Upper lobe of left lung (tissue), 6 donors: ENCODE results near the gene OR2W1. TPM values are rescaled to one million over a fixed set of nuclear protein-coding genes. Genes with fewer than 3 reads are reported as not detected.

Experiments
- ATAC-seq, 2 donors: fragments of 200-7000 bp; cut with Tn5 transposase; one replicate each; pipeline ENCODE4 v1.9.1; 2022; ENCODE audit warnings: mild to moderate bottlenecking in 2 of 2, moderate library complexity in 2 of 2; ENCODE audit not compliant: low FRiP score in 2 of 2
- DNase-seq, 2 donors: peaks; one replicate each; pipeline ENCODE4 v3.0.0-alpha.2; 2019 to 2020
- H3K27ac ChIP-seq, 4 donors: fragments of 200-600 bp; sonication (generic); one replicate each; pipeline ENCODE4 v1.5.1; 2016 to 2019
- H3K27me3 ChIP-seq, 4 donors: fragments of 200-600 bp; sonication (generic); one replicate each; pipeline ENCODE4 v1.5.1; 2017 to 2019
- H3K36me3 ChIP-seq, 4 donors: fragments of 200-600 bp; sonication (generic); one replicate each; pipeline ENCODE4 v1.5.1; 2016 to 2019
- H3K4me1 ChIP-seq, 4 donors: fragments of 200-600 bp; sonication (generic); one replicate each; pipeline ENCODE4 v1.5.1; 2018 to 2019
- H3K4me3 ChIP-seq, 4 donors: fragments of 200-600 bp; sonication (generic); one replicate each; pipeline ENCODE4 v1.5.1; 2017 to 2019; ENCODE audit warnings: mild to moderate bottlenecking in 2 of 4, moderate library complexity in 1 of 4
- H3K9me3 ChIP-seq, 4 donors: fragments of 200-600 bp; sonication (generic); one replicate each; pipeline ENCODE4 v1.5.1; 2018 to 2019
- CTCF ChIP-seq, 6 experiments: fragments of 450-650 bp in 4 of 6; fragments of 200-600 bp in 2 of 6; sonication (generic) in 2 of 6; IDR thresholded peaks; one replicate each; pipeline ENCODE4 v1.5.1; 2016 to 2019; ENCODE audit warnings: antibody characterized with exemption in 6 of 6
- EP300 ChIP-seq, 4 donors: sonication (generic); formaldehyde crosslinking; IDR thresholded peaks; one replicate each; pipeline ENCODE4 v1.5.1; 2017; ENCODE audit warnings: antibody characterized with exemption in 4 of 4, control low read depth in 2 of 4
- POLR2A ChIP-seq, 4 donors: fragments of 450-650 bp; IDR thresholded peaks; one replicate each; pipeline ENCODE4 v1.5.1; 2016 to 2017; ENCODE audit warnings: antibody characterized with exemption in 4 of 4, mild to moderate bottlenecking in 2 of 4
- POLR2AphosphoS5 ChIP-seq, 2 donors: sonication (generic); formaldehyde crosslinking; IDR thresholded peaks; one replicate each; pipeline ENCODE4 v1.5.1; 2017; ENCODE audit warnings: antibody characterized with exemption in 2 of 2
- WGBS, 2 donors: methylation state at CpG; one replicate each; pipeline ENCODE4 v1.1.5; 2017 to 2018; 5-methylcytosine and 5-hydroxymethylcytosine counted together
- total RNA-seq, 6 donors: library from RNA; depleted of rRNA in 4 of 6; stranded (reverse); fragments of >200 nt in 4 of 6; gene quantifications; one replicate each; pipeline versions ENCODE4 v1.1.0 to v1.2.1, GENCODE V29; 2016 to 2021
- donor health status: DM: no; HTN: no; CAD: no; lungs with moderate emphysema.
- donor health status: DM: no; HTN: yes; CAD: no; lungs with severe emphysema.

OR2W1 gene
- total RNA-seq, 6 donors from 2014 or later = not detected

DNA sequence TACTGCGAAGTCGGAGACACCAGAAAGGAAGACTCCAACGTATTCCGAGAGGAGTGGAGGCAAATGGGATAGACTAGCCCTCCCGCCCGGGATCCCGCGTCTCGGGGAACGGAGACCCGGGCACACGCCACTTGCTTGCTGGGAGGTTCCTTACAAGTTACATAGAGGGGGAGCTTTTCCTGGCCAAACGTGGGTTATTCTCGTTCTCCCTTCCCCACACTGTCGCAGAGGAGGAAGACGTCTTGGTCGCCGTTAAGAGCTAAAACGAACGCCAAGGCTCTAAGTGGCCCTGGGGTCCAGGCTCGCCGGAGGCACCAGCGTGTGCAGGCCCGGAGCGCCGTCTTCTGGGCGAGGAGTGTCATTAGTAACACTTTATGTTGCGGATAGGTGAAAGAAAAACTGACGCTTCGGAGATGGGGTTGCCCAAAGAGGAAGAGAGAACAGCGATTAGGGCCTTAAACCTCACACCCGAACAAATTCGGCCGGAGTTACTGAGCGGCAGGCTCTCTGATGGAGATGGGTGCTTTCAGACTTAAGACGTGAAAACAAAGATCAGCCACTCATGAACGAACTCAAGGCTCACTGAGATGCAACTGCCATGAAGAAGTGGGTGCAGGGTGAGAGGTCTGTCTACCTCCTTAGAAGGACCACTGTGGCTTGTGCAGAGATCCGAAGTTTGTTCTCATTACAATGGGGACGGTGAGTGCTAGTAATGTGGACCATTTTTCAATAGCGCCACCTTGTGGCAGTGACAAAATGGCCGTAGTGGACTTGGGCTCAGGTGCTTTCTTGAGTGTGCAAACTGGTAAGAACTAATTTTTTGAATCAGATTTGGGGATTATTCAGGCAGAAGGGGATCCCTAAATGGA lies 28.2 kb downstream of the OR2W1 start:
- WGBS, 2 donors = 1 to 3% methylated on average over 37 to 41 of the region's 41 CpGs
- H3K27me3 ChIP-seq = peaks cover 0 to 10% (median 5%) of the 10 kb centered on the region in 4 donors
- peak; percentile 74 to 80 (median 77) for TF ChIP-seq CTCF (IDR thresholded peaks at IDR 0.05)
- no peak for TF ChIP-seq POLR2AphosphoS5 (IDR thresholded peaks at IDR 0.05)
- H3K9me3 ChIP-seq = no peaks in the 10 kb centered on the region
- H3K36me3 ChIP-seq = no peaks in the 10 kb centered on the region
- H3K27ac ChIP-seq = no peak overlapping the region
- peaks cover 3 to 21% (median 10%) of the 10 kb centered on the region in 4 donors for H3K4me1 ChIP-seq
- peak; percentile 79 to 82 for DNase-seq
- peak; percentile 88 to 94 for ATAC-seq
- H3K4me3 ChIP-seq = peak overlapping the region; percentile 19 to 54 (median 44)

DNA sequence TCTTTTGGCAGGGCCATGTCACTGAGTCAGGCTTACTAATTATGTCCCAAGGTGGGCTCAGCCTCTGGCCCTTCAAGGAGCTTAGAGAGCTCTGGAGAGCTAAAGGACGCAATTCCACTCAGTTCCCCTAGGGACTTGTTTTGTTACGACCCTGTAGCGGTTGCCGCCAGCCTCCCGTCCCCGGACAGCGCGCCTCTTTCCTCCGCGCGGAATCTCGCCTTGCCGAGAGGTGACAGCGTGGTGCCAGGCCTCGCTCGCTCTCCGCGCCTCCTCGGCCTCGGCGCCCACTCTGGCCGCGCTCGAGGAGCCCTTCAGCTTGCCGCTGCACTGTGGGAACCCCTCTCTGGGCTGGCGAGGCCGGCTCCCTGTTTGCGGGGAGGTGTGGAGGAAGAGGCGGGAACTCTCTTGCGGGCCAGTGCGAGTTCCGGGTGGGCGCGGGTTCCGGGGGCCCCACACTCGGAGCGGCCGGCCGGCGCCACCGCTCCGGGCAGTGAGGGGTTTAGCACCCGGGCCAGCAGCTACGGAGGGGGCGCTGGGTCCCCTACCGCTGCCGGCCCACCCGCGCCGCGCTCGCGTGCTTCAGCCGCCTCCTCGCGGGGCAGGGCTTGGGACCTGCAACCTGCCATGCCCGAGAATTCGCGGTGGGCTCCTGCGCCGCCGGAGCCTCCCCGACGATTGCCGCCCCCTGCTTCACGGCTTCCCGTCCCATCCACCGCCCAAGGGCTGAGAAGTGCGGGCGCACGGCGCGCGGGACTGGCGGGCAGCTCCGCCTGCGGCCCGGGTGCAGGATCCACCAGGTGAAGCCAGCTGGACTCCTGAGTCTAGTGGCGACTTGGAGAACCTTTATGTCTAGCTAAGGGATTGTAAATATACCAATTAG lies 30.0 kb downstream of the OR2W1 start:
- ATAC-seq (no peak), DNase-seq (peak in 1 of 2 donors; percentile 80)
- peaks cover 3 to 29% (median 13%) of the 10 kb centered on the region in 4 donors for H3K4me1 ChIP-seq
- TF ChIP-seq POLR2A (IDR thresholded peaks at IDR 0.05) (no peak), EP300 (IDR thresholded peaks at IDR 0.05) (no peak), POLR2AphosphoS5 (IDR thresholded peaks at IDR 0.05) (no peak), CTCF (IDR thresholded peaks at IDR 0.05) (no peak)
- H3K27me3 ChIP-seq = peaks cover 0 to 10% (median 5%) of the 10 kb centered on the region in 4 donors
- no peak overlapping the region for H3K27ac ChIP-seq
- H3K4me3 ChIP-seq = peak overlapping the region in 1 of 4 donors; percentile 18
- 49 to 82% methylated on average over 19 to 62 of the region's 79 CpGs for WGBS, 2 donors
- no peaks in the 10 kb centered on the region for H3K36me3 ChIP-seq
- H3K9me3 ChIP-seq = no peaks in the 10 kb centered on the region

DNA sequence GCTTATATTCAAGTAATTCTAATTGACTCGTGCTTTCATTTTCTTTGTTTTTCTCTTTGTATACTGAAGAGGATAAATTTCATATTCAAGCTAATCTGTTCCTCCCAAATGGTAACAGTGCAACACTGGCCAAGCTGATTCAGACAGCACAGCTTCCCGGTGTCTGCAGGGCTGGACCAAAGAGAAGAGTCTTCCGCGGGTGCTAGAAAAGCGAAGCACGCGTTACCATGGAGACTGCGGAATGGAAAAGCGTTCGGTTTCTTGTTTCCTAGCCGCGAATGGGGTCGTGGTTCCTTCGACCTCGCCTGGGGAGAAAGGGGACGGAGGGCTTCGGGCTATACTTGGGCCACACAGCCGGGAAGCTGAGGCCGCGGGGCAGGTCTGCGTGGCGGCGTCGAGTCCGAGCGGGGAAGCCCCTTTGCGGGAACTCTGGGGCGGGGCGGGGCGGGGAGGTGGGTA lies 33.7 kb downstream of the OR2W1 start:
- whole genome bisulfite sequencing, 2 donors = 0 to 3% methylated on average over 29 to 30 of the region's 30 CpGs
- Histone ChIP-seq H3K4me3 (peak overlapping the region; percentile 1 to 53 (median 37)), H3K27ac (no peak overlapping the region), H3K36me3 (no peaks in the 10 kb centered on the region), H3K4me1 (peaks cover 1 to 22% (median 6%) of the 10 kb centered on the region in 4 donors), H3K9me3 (no peaks in the 10 kb centered on the region), H3K27me3 (peaks cover 0 to 10% (median 5%) of the 10 kb centered on the region in 4 donors)
- DNase-seq = peak in 1 of 2 donors; percentile 73
- no peak for TF ChIP-seq CTCF (IDR thresholded peaks at IDR 0.05)
- no peak for TF ChIP-seq POLR2A (IDR thresholded peaks at IDR 0.05)
- TF ChIP-seq EP300 (IDR thresholded peaks at IDR 0.05) = no peak
- TF ChIP-seq POLR2AphosphoS5 (IDR thresholded peaks at IDR 0.05) = no peak
- ATAC-seq = peak in 1 of 2 donors; percentile 88

GRCh38 chr6:29009358-29009757 lies 35.6 kb downstream of the OR2W1 start:
- no peaks in the 10 kb centered on the region for H3K9me3 ChIP-seq
- H3K4me1 ChIP-seq = peaks cover 0 to 11% (median 6%) of the 10 kb centered on the region in 4 donors
- H3K27me3 ChIP-seq = peaks cover 0 to under 1% (median 0%) of the 10 kb centered on the region in 4 donors
- DNase-seq (no peak), ATAC-seq (no peak)
- TF ChIP-seq POLR2AphosphoS5 (IDR thresholded peaks at IDR 0.05) = no peak
- TF ChIP-seq POLR2A (IDR thresholded peaks at IDR 0.05) = no peak
- no peak for TF ChIP-seq CTCF (IDR thresholded peaks at IDR 0.05)
- no peak for TF ChIP-seq EP300 (IDR thresholded peaks at IDR 0.05)
- H3K36me3 ChIP-seq = no peaks in the 10 kb centered on the region
- no peak overlapping the region for H3K4me3 ChIP-seq
- no peak overlapping the region for H3K27ac ChIP-seq
- WGBS, 2 donors = 46 to 64% methylated on average over 1 of the region's 1 CpG
